HG03060 (cell line): ENCODE measurements around the gene TANC1.

ENCODE experiments used
- ATAC-seq: cut with Tn5 transposase; IDR thresholded peaks from one replicate; pipeline ENCODE4 v1.9.1; 2021; ENCODE audit warnings: low read depth, moderate number of reproducible peaks; ENCODE audit not compliant: unreplicated experiment

The TANC1 gene

GRCh38 chr2:159109517-159109916 lies 141.1 kb downstream of the TANC1 start:
- ATAC-seq: no peak

- ATAC-seq: no peak
These were observed 142.3 kb downstream of the TANC1 start for GRCh38 chr2:159110784-159111183.

GRCh38 chr2:159111346-159111927 lies 143.0 kb downstream of the TANC1 start:
- no peak for ATAC-seq

- ATAC-seq: no peak
These were observed 146.4 kb downstream of the TANC1 start for GRCh38 chr2:159114835-159115234.

GRCh38 chr2:159116922-159117321 lies 148.5 kb downstream of the TANC1 start:
- ATAC-seq: no peak

GRCh38 chr2:159117658-159118057 lies 149.2 kb downstream of the TANC1 start:
- no peak for ATAC-seq

- peak; percentile 77 for ATAC-seq
These were observed 149.8 kb downstream of the TANC1 start for GRCh38 chr2:159118115-159118858.

- no peak for ATAC-seq
These were observed 150.5 kb downstream of the TANC1 start for GRCh38 chr2:159118859-159119500.

GRCh38 chr2:159119652-159120257 lies 151.3 kb downstream of the TANC1 start:
- ATAC-seq: no peak

GRCh38 chr2:159123786-159124185 lies 155.3 kb downstream of the TANC1 start:
- ATAC-seq: no peak

GRCh38 chr2:159124441-159124911 lies 156.0 kb downstream of the TANC1 start:
- ATAC-seq: no peak

- ATAC-seq: no peak
These were observed 156.6 kb downstream of the TANC1 start for GRCh38 chr2:159124931-159125467.

GRCh38 chr2:159125858-159126257 lies 157.4 kb downstream of the TANC1 start:
- ATAC-seq: no peak

GRCh38 chr2:159126432-159127022 lies 158.1 kb downstream of the TANC1 start:
- ATAC-seq: no peak

- no peak for ATAC-seq
These were observed 159.8 kb downstream of the TANC1 start for GRCh38 chr2:159128191-159128590.

- no peak for ATAC-seq
These were observed 160.8 kb downstream of the TANC1 start for GRCh38 chr2:159129269-159129668.

GRCh38 chr2:159129824-159130223 lies 161.4 kb downstream of the TANC1 start:
- no peak for ATAC-seq

- ATAC-seq: no peak
These were observed 161.9 kb downstream of the TANC1 start for GRCh38 chr2:159130302-159130701.

GRCh38 chr2:159131267-159131913 lies 162.9 kb downstream of the TANC1 start:
- no peak for ATAC-seq

- no peak for ATAC-seq
These were observed 163.5 kb downstream of the TANC1 start for GRCh38 chr2:159131914-159132281.
